Prostate gland (tissue), 2 donors: Measurements from ENCODE around the gene SLC39A1. TPM values are rescaled to one million over a fixed set of nuclear protein-coding genes. Genes with fewer than 3 reads are reported as not detected.

ENCODE experiments used
- DNase-seq: peaks from one replicate; pipeline ENCODE4 v3.0.0-alpha.2; 2019; ENCODE audit warnings: low spot score
- H3K27ac ChIP-seq, 2 donors: fragments of 200-600 bp; sonication (generic); 2 replicates each; pipeline ENCODE4 v1.5.1; 2017 to 2019
- H3K27me3 ChIP-seq: fragments of 200-600 bp; sonication (generic); replicated peaks from 2 replicates; pipeline ENCODE4 v1.5.1; 2019; ENCODE audit not compliant: insufficient read depth
- H3K36me3 ChIP-seq, 2 donors: fragments of 200-600 bp; sonication (generic); 1 replicate in 1 of 2; 2 replicates in 1 of 2; pipeline versions ENCODE4 v1.5.1 to v1.8.1; 2017 to 2019
- H3K4me1 ChIP-seq: fragments of 200-600 bp; sonication (generic); replicated peaks from 2 replicates; pipeline ENCODE4 v1.5.1; 2019
- H3K4me3 ChIP-seq, 2 donors: fragments of 200-600 bp; sonication (generic); 2 replicates each; pipeline ENCODE4 v1.5.1; 2017 to 2019
- H3K9me3 ChIP-seq: fragments of 200-600 bp; sonication (generic); 2 replicates; pipeline ENCODE4 v1.5.1; 2017
- POLR2A ChIP-seq: fragments of 450-650 bp; IDR thresholded peaks from one replicate; pipeline ENCODE4 v1.6.1; 2016; ENCODE audit warnings: antibody characterized with exemption, mild to moderate bottlenecking
- POLR2AphosphoS5 ChIP-seq: sonication (generic); formaldehyde crosslinking; IDR thresholded peaks from one replicate; pipeline ENCODE4 v1.6.1; 2017; ENCODE audit warnings: antibody characterized with exemption
- WGBS: methylation state at CpG from one replicate; pipeline ENCODE4 v1.1.5; 2018; 5-methylcytosine and 5-hydroxymethylcytosine counted together
- intact Hi-C: fragments of 100-400 bp; cut with DNase I; formaldehyde crosslinking; loops from one replicate; pipeline ENCODE4 v1.14.2; 2022
- total RNA-seq, 2 donors: library from RNA; depleted of rRNA; stranded (reverse); fragments of >200 nt; gene quantifications; one replicate each; pipeline ENCODE4 v1.1.0, GENCODE V29; 2016
- TF ChIP-seq, protein P1 (sequence below), 4 experiments: fragments of 200-600 bp in 2 of 4; fragments of 450-650 bp in 2 of 4; sonication (generic) in 2 of 4; IDR thresholded peaks; 1 replicate in 3 of 4; 2 replicates in 1 of 4; pipeline ENCODE4 v1.5.1; 2016 to 2019; ENCODE audit warnings: antibody characterized with exemption in 4 of 4, mild to moderate bottlenecking in 2 of 4, moderate library complexity in 2 of 4

SLC39A1 gene
- total RNA-seq, 2 donors from 2014 or later, result 88.6 to 122 TPM

GRCh38 chr1:153961421-153961820 lies 1.9 kb downstream of the SLC39A1 start:
- Histone ChIP-seq H3K27ac (peak overlapping the region; percentile 95 to 97), H3K27me3 (no peaks in the 10 kb centered on the region), H3K36me3 (no peaks in the 10 kb centered on the region), H3K4me3 (no peak overlapping the region), H3K9me3 (no peaks in the 10 kb centered on the region), H3K4me1 (peaks cover 4% of the 10 kb centered on the region)
- intact Hi-C loops, result no loop called here
- DNase-seq, result no peak
- TF ChIP-seq POLR2A, result no peak
- TF ChIP-seq, protein P1, sequence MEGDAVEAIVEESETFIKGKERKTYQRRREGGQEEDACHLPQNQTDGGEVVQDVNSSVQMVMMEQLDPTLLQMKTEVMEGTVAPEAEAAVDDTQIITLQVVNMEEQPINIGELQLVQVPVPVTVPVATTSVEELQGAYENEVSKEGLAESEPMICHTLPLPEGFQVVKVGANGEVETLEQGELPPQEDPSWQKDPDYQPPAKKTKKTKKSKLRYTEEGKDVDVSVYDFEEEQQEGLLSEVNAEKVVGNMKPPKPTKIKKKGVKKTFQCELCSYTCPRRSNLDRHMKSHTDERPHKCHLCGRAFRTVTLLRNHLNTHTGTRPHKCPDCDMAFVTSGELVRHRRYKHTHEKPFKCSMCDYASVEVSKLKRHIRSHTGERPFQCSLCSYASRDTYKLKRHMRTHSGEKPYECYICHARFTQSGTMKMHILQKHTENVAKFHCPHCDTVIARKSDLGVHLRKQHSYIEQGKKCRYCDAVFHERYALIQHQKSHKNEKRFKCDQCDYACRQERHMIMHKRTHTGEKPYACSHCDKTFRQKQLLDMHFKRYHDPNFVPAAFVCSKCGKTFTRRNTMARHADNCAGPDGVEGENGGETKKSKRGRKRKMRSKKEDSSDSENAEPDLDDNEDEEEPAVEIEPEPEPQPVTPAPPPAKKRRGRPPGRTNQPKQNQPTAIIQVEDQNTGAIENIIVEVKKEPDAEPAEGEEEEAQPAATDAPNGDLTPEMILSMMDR (IDR thresholded peaks at IDR 0.05), result no peak
- no peak for TF ChIP-seq POLR2AphosphoS5
- 75% methylated on average over 4 of the region's 4 CpGs for WGBS

DNA sequence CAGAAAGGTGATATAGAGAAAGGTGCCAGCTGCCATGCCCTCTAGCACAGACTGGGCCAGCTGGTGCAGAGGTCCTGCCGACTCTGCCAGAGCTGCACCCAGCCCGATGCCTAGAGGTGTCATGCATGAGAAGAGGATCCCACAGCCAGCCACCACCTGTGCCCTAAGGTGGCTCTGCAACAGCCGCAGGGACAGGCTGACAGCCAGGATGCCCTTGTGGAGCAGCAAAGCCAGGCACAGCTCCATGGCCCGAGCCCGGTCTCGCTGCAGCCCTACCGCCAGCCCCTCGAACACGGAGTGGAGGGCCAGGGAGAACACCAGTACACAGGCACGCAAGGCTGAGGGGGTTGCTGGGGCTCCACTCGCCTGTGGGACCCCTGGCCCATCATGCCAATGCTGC lies 3.1 kb downstream of the SLC39A1 start:
- no peaks in the 10 kb centered on the region for H3K36me3 ChIP-seq

DNA sequence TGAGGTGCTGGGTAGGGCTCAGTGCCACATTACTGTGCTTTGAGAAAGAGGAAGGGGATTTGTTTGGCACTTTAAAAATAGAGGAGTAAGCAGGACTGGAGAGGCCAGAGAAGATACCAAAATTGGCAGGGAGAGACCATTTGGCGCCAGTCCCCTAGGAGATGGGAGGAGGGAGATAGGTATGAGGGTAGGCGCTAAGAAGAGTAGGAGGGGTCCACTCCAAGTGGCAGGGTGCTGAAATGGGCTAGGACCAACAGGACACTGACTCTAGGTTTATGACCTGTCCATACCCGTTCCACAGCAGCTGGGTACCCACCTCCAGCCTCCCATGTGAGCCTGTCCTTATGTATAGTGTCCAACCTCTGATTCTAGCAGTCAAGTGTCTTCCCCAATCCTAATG lies 3.9 kb downstream of the SLC39A1 start:
- H3K9me3 ChIP-seq, result no peaks in the 10 kb centered on the region
- H3K4me1 ChIP-seq, result no peaks in the 10 kb centered on the region
- intact Hi-C loops, result no loop called here

More for the DNA sequence above, 3.1 kb downstream of the SLC39A1 start:
- TF ChIP-seq POLR2A, result no peak
- no peak for TF ChIP-seq POLR2AphosphoS5
- TF ChIP-seq, protein P1 (IDR thresholded peaks at IDR 0.05), result no peak
- no peak for DNase-seq
- intact Hi-C loops, result no loop called here
- peak overlapping the region in 1 of 2 donors; percentile 97 for H3K27ac ChIP-seq
- H3K4me3 ChIP-seq, result no peak overlapping the region
- H3K4me1 ChIP-seq, result no peaks in the 10 kb centered on the region
- H3K9me3 ChIP-seq, result no peaks in the 10 kb centered on the region
- H3K27me3 ChIP-seq, result no peaks in the 10 kb centered on the region
- 94% methylated on average over 11 of the region's 11 CpGs for WGBS

GRCh38 chr1:153958961-153959260 lies 4.4 kb downstream of the SLC39A1 start:
- H3K36me3 ChIP-seq, result no peaks in the 10 kb centered on the region
- peak overlapping the region in 1 of 2 donors; percentile 83 for H3K4me3 ChIP-seq
- no peak for TF ChIP-seq POLR2AphosphoS5
- TF ChIP-seq POLR2A, result no peak
- TF ChIP-seq, protein P1 (IDR thresholded peaks at IDR 0.05), result no peak
- no peaks in the 10 kb centered on the region for H3K9me3 ChIP-seq
- H3K27me3 ChIP-seq, result no peaks in the 10 kb centered on the region
- intact Hi-C loops, result no loop called here
- H3K4me1 ChIP-seq, result no peaks in the 10 kb centered on the region
- H3K27ac ChIP-seq, result peak overlapping the region; percentile 96 to 97
- 6% methylated on average over 4 of the region's 4 CpGs for WGBS
- no peak for DNase-seq

More for the DNA sequence above, 3.9 kb downstream of the SLC39A1 start:
- TF ChIP-seq POLR2AphosphoS5, result no peak
- TF ChIP-seq POLR2A, result no peak
- TF ChIP-seq, protein P1 (IDR thresholded peaks at IDR 0.05), result no peak
- H3K4me3 ChIP-seq, result no peak overlapping the region
- no peak for DNase-seq
- H3K27ac ChIP-seq, result peak overlapping the region; percentile 96 to 97
- 51% methylated on average over 3 of the region's 3 CpGs for WGBS
- no peaks in the 10 kb centered on the region for H3K36me3 ChIP-seq
- no peaks in the 10 kb centered on the region for H3K27me3 ChIP-seq

DNA sequence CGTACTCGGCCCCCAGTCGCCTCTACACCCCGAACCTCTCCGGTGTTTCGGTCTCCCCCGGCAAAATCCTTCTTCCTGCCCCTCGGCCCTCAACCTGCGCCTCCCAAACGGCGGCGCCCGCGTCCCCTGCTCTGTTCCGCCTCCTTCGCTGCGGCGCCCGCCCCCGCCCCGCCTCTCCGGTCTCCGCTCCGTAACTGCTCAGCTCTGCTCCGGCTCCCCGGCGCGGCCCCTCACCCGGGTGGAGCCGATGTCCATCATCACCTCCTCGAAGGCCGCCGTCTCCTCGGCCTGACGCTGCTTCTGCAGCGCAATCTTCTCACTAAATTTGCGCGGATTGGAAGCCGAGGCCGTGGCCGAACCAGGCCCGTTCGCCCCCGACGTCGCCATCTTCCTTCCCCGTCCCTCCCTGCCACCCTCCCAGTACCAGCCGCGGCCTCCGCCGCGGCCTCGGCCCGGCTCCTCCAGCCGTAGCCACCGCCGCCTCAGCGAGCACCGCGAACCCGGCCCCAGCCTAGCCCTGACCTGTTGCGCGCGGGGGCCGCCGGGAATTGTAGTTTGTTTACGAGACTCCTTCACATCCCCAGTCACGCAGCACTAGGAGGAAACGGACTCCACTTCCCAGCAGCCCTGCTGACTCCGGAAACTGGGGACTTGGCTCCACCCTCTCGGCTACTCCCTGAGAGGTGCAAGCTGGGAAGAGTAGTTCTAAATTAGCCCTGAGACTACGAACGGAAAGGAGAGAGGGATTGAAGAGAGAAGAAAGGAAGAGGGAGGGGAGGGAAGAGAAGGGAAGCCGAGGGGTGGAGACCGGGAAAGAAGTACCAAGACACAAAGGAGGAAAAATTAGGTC lies 5.0 kb downstream of the SLC39A1 start, which contains the start of gene CRTC2:
Gene CRTC2 (minus strand): TSS at position 502 of the 850 bp plus-strand sequence. CDS start 115 bp downstream, at position 387.
- Histone ChIP-seq H3K9me3 (no peaks in the 10 kb centered on the region), H3K36me3 (no peaks in the 10 kb centered on the region), H3K4me1 (no peaks in the 10 kb centered on the region), H3K27me3 (no peaks in the 10 kb centered on the region), H3K27ac (peak within 1 kb of the TSS; percentile 96 to 97), H3K4me3 (peak within 1 kb of the TSS; percentile 83 to 96)
- WGBS, result 1% methylated on average over 66 of the region's 75 CpGs
- TF ChIP-seq POLR2A, result peak; percentile 83
- TF ChIP-seq, protein P1 (IDR thresholded peaks at IDR 0.05), result no peak
- TF ChIP-seq POLR2AphosphoS5, result peak; percentile 99
- peak; percentile 99 for DNase-seq
- intact Hi-C loops, result no loop called here
